SK-N-SH (cell line): ENCODE data around the gene CCL16. TPM values are rescaled to one million over a fixed set of nuclear protein-coding genes. Genes with fewer than 3 reads are reported as not detected.

Source experiments
- CTCF ChIA-PET: fragments of 300-600, 350-600 bp; formaldehyde crosslinking; extraction: SDS; loops from one replicate; lab custom pipeline; 2021; lab: Yijun Ruan, JAX
- POLR2A ChIA-PET: fragments of 350-600 bp; sonication (Branson Sonifier 250); formaldehyde crosslinking; extraction: SDS; loops from one replicate; lab custom pipeline; 2020; ENCODE audit warnings: antibody characterized with exemption, inconsistent platforms; lab: Yijun Ruan, JAX
- DNase-seq: peaks from one replicate; pipeline ENCODE4 v3.0.0; 2012
- H2AFZ ChIP-seq: fragments of 200-600 bp; sonication (generic); 2 replicates; pipeline ENCODE4 v1.8.1; 2016; ENCODE audit warnings: antibody characterized with exemption, mild to moderate bottlenecking, low read depth
- H3F3A ChIP-seq: fragments of 200-600 bp; sonication (generic); replicated peaks from 2 replicates; pipeline ENCODE3; 2016; ENCODE audit warnings: antibody characterized with exemption, mild to moderate bottlenecking; ENCODE audit not compliant: insufficient read depth
- H3K27ac ChIP-seq, 2 experiments: fragments of 200-500 bp in 1 of 2; fragments of 200-600 bp in 1 of 2; sonication (Bioruptor generic) in 1 of 2; sonication (generic), shearing (Covaris generic) in 1 of 2; 2 replicates each; pipeline versions ENCODE4 v1.5.1 to v1.6.1; 2014 to 2016; ENCODE audit warnings: low read depth in 2 of 2, inconsistent platforms in 1 of 2, low read length in 1 of 2, mild to moderate bottlenecking in 1 of 2, mixed read lengths in 1 of 2
- H3K27me3 ChIP-seq: fragments of 200-600 bp; sonication (generic), shearing (Covaris generic); 2 replicates; pipeline ENCODE4 v1.6.1; 2016; ENCODE audit warnings: mixed run types; ENCODE audit not compliant: insufficient read depth
- H3K36me3 ChIP-seq, 2 experiments: fragments of 200-500 bp in 1 of 2; fragments of 200-600 bp in 1 of 2; sonication (Bioruptor generic) in 1 of 2; sonication (generic) in 1 of 2; replicated peaks in 1 of 2; 2 replicates each; pipeline versions ENCODE3 to v1.5.1; 2014 to 2016; ENCODE audit warnings: low read length in 1 of 2, mild to moderate bottlenecking in 1 of 2; ENCODE audit not compliant: insufficient read depth in 2 of 2, control insufficient read depth in 1 of 2
- H3K4me1 ChIP-seq, 2 experiments: fragments of 200-500 bp in 1 of 2; fragments of 200-600 bp in 1 of 2; sonication (Bioruptor generic) in 1 of 2; sonication (generic), shearing (Covaris generic) in 1 of 2; 2 replicates each; pipeline versions ENCODE4 v1.5.1 to v1.6.1; 2014 to 2016; ENCODE audit warnings: low read depth in 1 of 2, low read length in 1 of 2, mixed run types in 1 of 2; ENCODE audit not compliant: insufficient read depth in 2 of 2, control insufficient read depth in 1 of 2
- H3K4me2 ChIP-seq: fragments of 200-600 bp; sonication (generic), shearing (Covaris generic); 2 replicates; pipeline ENCODE4 v1.6.1; 2017; ENCODE audit warnings: mixed run types
- H3K4me3 ChIP-seq, 2 experiments: fragments of 200-500 bp in 1 of 2; fragments of 200-600 bp in 1 of 2; sonication (Bioruptor generic) in 1 of 2; sonication (generic), shearing (Covaris generic) in 1 of 2; 2 replicates each; pipeline versions ENCODE4 v1.5.1 to v1.8.1; 2014 to 2016; ENCODE audit warnings: low read depth in 2 of 2, inconsistent platforms in 1 of 2, low read length in 1 of 2, mild to moderate bottlenecking in 1 of 2, mixed read lengths in 1 of 2, moderate library complexity in 1 of 2
- H3K79me2 ChIP-seq: fragments of 200-600 bp; sonication (generic); 2 replicates; pipeline ENCODE4 v1.8.1; 2017; ENCODE audit warnings: mild to moderate bottlenecking; ENCODE audit not compliant: insufficient read depth
- H3K9ac ChIP-seq: fragments of 200-600 bp; sonication (generic); 2 replicates; pipeline ENCODE4 v1.6.1; 2017; ENCODE audit warnings: mixed run types
- H3K9me2 ChIP-seq: fragments of 200-600 bp; sonication (generic); 2 replicates; pipeline ENCODE4 v1.6.1; 2017; ENCODE audit warnings: mixed run types
- H3K9me3 ChIP-seq: fragments of 200-600 bp; sonication (generic); 2 replicates; pipeline ENCODE4 v1.6.1; 2017; ENCODE audit warnings: mixed run types, mild to moderate bottlenecking, moderate library complexity
- H4K20me1 ChIP-seq: fragments of 200-600 bp; sonication (generic); 2 replicates; pipeline ENCODE4 v1.6.1; 2017; ENCODE audit warnings: mild to moderate bottlenecking, mixed run types; ENCODE audit not compliant: insufficient read depth
- CTCF ChIP-seq: fragments of 200-600 bp; sonication (generic); IDR thresholded peaks from 2 replicates; pipeline ENCODE4 v1.6.1; 2017; ENCODE audit warnings: antibody characterized with exemption, mild to moderate bottlenecking, moderate library complexity
- EZH2phosphoT487 ChIP-seq: fragments of 200-600 bp; sonication (generic); IDR thresholded peaks from 2 replicates; pipeline ENCODE4 v1.6.1; 2017; ENCODE audit warnings: low read depth, mixed run types, mild to moderate bottlenecking, antibody characterized with exemption, moderate library complexity, borderline replicate concordance
- GABPA ChIP-seq: IDR thresholded peaks from 2 replicates; pipeline ENCODE4 v1.4.0; 2012; ENCODE audit warnings: low read depth, mild to moderate bottlenecking
- MXI1 ChIP-seq: IDR thresholded peaks from 2 replicates; pipeline ENCODE4 v1.6.1; 2012; ENCODE audit warnings: mild to moderate bottlenecking, low read depth, low read length, improper control_type of control experiment
- NRF1 ChIP-seq: IDR thresholded peaks from 2 replicates; pipeline ENCODE4 v1.6.1; 2012; ENCODE audit warnings: low read depth, mild to moderate bottlenecking, low read length
- POLR2AphosphoS5 ChIP-seq: IDR thresholded peaks from 2 replicates; pipeline ENCODE4 v1.6.1; 2012; ENCODE audit warnings: low read depth, low read length
- RAD21 ChIP-seq: IDR thresholded peaks from 2 replicates; pipeline ENCODE4 v1.6.1; 2012; ENCODE audit warnings: mild to moderate bottlenecking, low read length
- RCOR1 ChIP-seq: fragments of 150-350 bp; IDR thresholded peaks from 2 replicates; pipeline ENCODE4 v1.6.1; 2017; ENCODE audit warnings: antibody characterized with exemption, low read length
- SMC3 ChIP-seq: IDR thresholded peaks from 2 replicates; pipeline ENCODE4 v1.6.1; 2012; ENCODE audit warnings: low read depth, low read length, improper control_type of control experiment
- TCF12 ChIP-seq: IDR thresholded peaks from 2 replicates; pipeline ENCODE4 v1.4.0; 2012
- USF1 ChIP-seq: IDR thresholded peaks from 2 replicates; pipeline ENCODE4 v1.4.0; 2012; ENCODE audit warnings: low read depth, borderline replicate concordance
- YY1 ChIP-seq: IDR thresholded peaks from 2 replicates; pipeline ENCODE4 v1.4.0; 2012; ENCODE audit warnings: low read depth, mild to moderate bottlenecking
- WGBS: methylation state at CpG from one replicate; pipeline ENCODE4 v1.1.6; 2017; ENCODE audit warnings: low lambda C conversion rate; 5-methylcytosine and 5-hydroxymethylcytosine counted together
- polyA plus RNA-seq, 3 experiments: library from polyadenylated mRNA; depleted of rRNA; stranded (reverse); fragments of >200 nt; gene quantifications; 2 replicates each; pipeline ENCODE4 v1.2.3, GENCODE V29; 2012

Gene CCL16
- polyA plus RNA-seq, 1 of the 3 experiments (the other 2 are of a cell fraction), result not detected

- H3K4me3 ChIP-seq, result no peak overlapping the region
- no peak overlapping the region for H3K4me2 ChIP-seq
- no peaks in the 10 kb centered on the region for H4K20me1 ChIP-seq
- TF ChIP-seq RCOR1 (no peak), POLR2AphosphoS5 (no peak), MXI1 (no peak), RAD21 (no peak)
- ChIA-PET POLR2A (no interaction called here), CTCF (interaction anchor here (0.8 to 1.7 kb wide), 4 partner anchors 11 to 202 kb away, joined by 3 to 8 read pairs (median 7); no protein-coding TSS in a partner anchor)
- H3K4me1 ChIP-seq, result no peaks in the 10 kb centered on the region
- no peaks in the 10 kb centered on the region for H3K9me3 ChIP-seq
- no peaks in the 10 kb centered on the region for H3K36me3 ChIP-seq
- no peaks in the 10 kb centered on the region for H3K9me2 ChIP-seq
- no peak overlapping the region for H2AFZ ChIP-seq
- no peaks in the 10 kb centered on the region for H3K79me2 ChIP-seq
- H3F3A ChIP-seq, result no peaks in the 10 kb centered on the region
- no peak overlapping the region for H3K27ac ChIP-seq
- H3K27me3 ChIP-seq, result peaks cover 20% of the 10 kb centered on the region; the same call in 1 of the 2 replicates
- no peak overlapping the region for H3K9ac ChIP-seq
- no peak for DNase-seq
- WGBS, result 74% methylated on average over 7 of the region's 7 CpGs
Observed at GRCh38 chr17:35948092-35948491, 33.2 kb downstream of the CCL16 start.

GRCh38 chr17:35947156-35947585, 34.1 kb downstream of the CCL16 start:
- ChIA-PET POLR2A (no interaction called here), CTCF (interaction anchor here (0.6 to 1.7 kb wide), 7 partner anchors 11 to 203 kb away, joined by 3 to 8 read pairs (median 4); no protein-coding TSS in a partner anchor)
- Histone ChIP-seq H3K9me3 (no peaks in the 10 kb centered on the region), H3K27ac (no peak overlapping the region), H3K79me2 (no peaks in the 10 kb centered on the region), H2AFZ (peak overlapping the region; percentile 95), H3K4me2 (peak overlapping the region; percentile 79), H3K9me2 (no peaks in the 10 kb centered on the region), H4K20me1 (no peaks in the 10 kb centered on the region), H3K36me3 (no peaks in the 10 kb centered on the region), H3F3A (no peaks in the 10 kb centered on the region), H3K4me1 (no peaks in the 10 kb centered on the region), H3K4me3 (peak overlapping the region; percentile 47 to 73), H3K9ac (peak overlapping the region; percentile 28; the same call in 1 of the 2 replicates), H3K27me3 (peaks cover 20% of the 10 kb centered on the region; the same call in 1 of the 2 replicates)
- DNase-seq, result peak; percentile 54
- WGBS, result 3% methylated on average over 11 of the region's 12 CpGs
- TF ChIP-seq CTCF (peak; percentile 83), RAD21 (peak; percentile 70), YY1 (no peak), EZH2phosphoT487 (no peak), SMC3 (peak; percentile 56), GABPA (no peak), USF1 (no peak), NRF1 (no peak), TCF12 (no peak)
